ENCODE measurements around the gene KRTAP3-1. TPM values are rescaled to one million over a fixed set of nuclear protein-coding genes. Genes with fewer than 3 reads are reported as not detected.
A peak's percentile ranks its signal among the peaks of the same experiment; 100 is the strongest.

The KRTAP3-1 gene
- total RNA-seq, 1 experiment from 2014 or later, result not detected

DNA sequence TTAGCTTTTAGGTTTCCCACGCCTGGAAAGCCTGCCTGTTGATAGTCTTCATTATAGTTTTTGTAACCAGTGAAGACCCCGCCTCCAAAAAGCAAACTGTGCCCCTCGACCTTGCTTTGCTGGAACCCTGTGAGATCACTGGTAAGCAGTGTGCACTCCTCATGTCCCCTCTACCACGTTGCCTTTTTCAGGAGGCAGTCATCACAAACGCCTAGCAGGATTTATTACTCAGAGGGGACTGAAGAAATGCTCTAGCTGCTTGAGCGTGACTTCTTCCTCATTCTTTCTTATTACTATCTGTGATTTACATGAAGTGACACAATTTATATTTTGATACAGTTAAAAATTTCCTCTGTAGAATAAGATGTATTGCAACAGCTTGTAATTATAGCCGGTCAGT lies 6.5 kb upstream of the KRTAP3-1 start (continued):
- TF ChIP-seq EZH2 (IDR thresholded peaks at IDR 0.05) (no peak), ZNF274 (IDR thresholded peaks at IDR 0.05; ENCODE audit: low read depth, low read length) (no peak)

GRCh38 chr17:41013606-41014005 lies 4.7 kb upstream of the KRTAP3-1 start:
- Histone ChIP-seq H3K4me3 (replicated peaks in 1 of 2; ENCODE audit: low read depth in 1 of 2, low read length in 2 of 2) (no peak overlapping the region), H3K9ac (ENCODE audit: low read length) (no peak overlapping the region), H3K4me2 (ENCODE audit: low read length) (no peak overlapping the region), H3K27ac (ENCODE audit: low read depth, low read length) (no peak overlapping the region), H4K20me1 (ENCODE audit: insufficient read depth) (no peaks in the 10 kb centered on the region), H2AFZ (ENCODE audit: low read depth, low read length, poor library complexity, severe bottlenecking) (peak overlapping the region; percentile 17), H3K36me3 (ENCODE audit: control insufficient read depth in 1 of 2, insufficient read depth in 2 of 2, low read length in 2 of 2) (no peaks in the 10 kb centered on the region), H3K9me3 (ENCODE audit: control insufficient read depth in 1 of 2, insufficient read depth in 1 of 2, low read depth in 1 of 2, low read length in 2 of 2) (no peaks in the 10 kb centered on the region), H3K9me2 (ENCODE audit: insufficient read depth) (no peaks in the 10 kb centered on the region), H3K79me2 (ENCODE audit: insufficient read depth, low read length) (no peaks in the 10 kb centered on the region), H3K27me3 (ENCODE audit: insufficient read depth, low read length) (no peaks in the 10 kb centered on the region), H3K4me1 (ENCODE audit: control insufficient read depth in 1 of 2, insufficient read depth in 2 of 2, low read length in 2 of 2) (peaks cover 0 to 6% of the 10 kb centered on the region in 2 experiments; a peak in 1 of 4 replicates)
- ChIA-PET RAD21 (ENCODE audit: low non-redundant PET in 1 of 2, low total read pairs in 2 of 2, uncharacterized antibody in 2 of 2, unreplicated experiment in 2 of 2) (no interaction called here), CTCF (no interaction called here), POLR2A (no interaction called here)
- no peak for DNase-seq (ENCODE audit: low read depth, low spot score)
- TF ChIP-seq CEBPB (IDR thresholded peaks at IDR 0.05; ENCODE audit: low read depth) (0 out of 2 replicates have a peak, but pooled peaks have one; percentile 25), CTCF (IDR thresholded peaks at IDR 0.05 in 2 of 3, conservative IDR thresholded peaks at IDR 0.05 in 1 of 3; ENCODE audit: borderline replicate concordance in 1 of 3, insufficient read depth in 1 of 3, low read depth in 2 of 3, low read length in 2 of 3) (no peak)
- intact Hi-C loops (cut with micrococcal nuclease), result no loop called here
- no peak for ATAC-seq
- no TSS peak for BruUV-seq (replicated peaks)

- no peak overlapping the region for H3K9ac ChIP-seq (ENCODE audit: low read length)
- no peak for DNase-seq (ENCODE audit: low read depth, low spot score)
- H4K20me1 ChIP-seq (ENCODE audit: insufficient read depth), result no peaks in the 10 kb centered on the region
- no peak overlapping the region for H3K4me3 ChIP-seq (replicated peaks in 1 of 2; ENCODE audit: low read depth in 1 of 2, low read length in 2 of 2)
- no peak overlapping the region for H3K27ac ChIP-seq (ENCODE audit: low read depth, low read length)
- H3K4me1 ChIP-seq (ENCODE audit: control insufficient read depth in 1 of 2, insufficient read depth in 2 of 2, low read length in 2 of 2), result peaks cover 0 to 6% of the 10 kb centered on the region in 2 experiments; a peak in 1 of 4 replicates
- no peak overlapping the region for H3K4me2 ChIP-seq (ENCODE audit: low read length)
- no peaks in the 10 kb centered on the region for H3K9me2 ChIP-seq (ENCODE audit: insufficient read depth)
- no peak for ATAC-seq
- H3K79me2 ChIP-seq (ENCODE audit: insufficient read depth, low read length), result no peaks in the 10 kb centered on the region
- CTCF ChIA-PET, result no interaction called here
- H2AFZ ChIP-seq (ENCODE audit: low read depth, low read length, poor library complexity, severe bottlenecking), result peak overlapping the region; percentile 17
- no peaks in the 10 kb centered on the region for H3K36me3 ChIP-seq (ENCODE audit: control insufficient read depth in 1 of 2, insufficient read depth in 2 of 2, low read length in 2 of 2)
- no peaks in the 10 kb centered on the region for H3K9me3 ChIP-seq (ENCODE audit: control insufficient read depth in 1 of 2, insufficient read depth in 1 of 2, low read depth in 1 of 2, low read length in 2 of 2)
- POLR2A ChIA-PET, result no interaction called here
- intact Hi-C loops (cut with micrococcal nuclease), result no loop called here
- no TSS peak for BruUV-seq (replicated peaks)
- RAD21 ChIA-PET (ENCODE audit: low non-redundant PET in 1 of 2, low total read pairs in 2 of 2, uncharacterized antibody in 2 of 2, unreplicated experiment in 2 of 2), result no interaction called here
- H3K27me3 ChIP-seq (ENCODE audit: insufficient read depth, low read length), result no peaks in the 10 kb centered on the region
- no peak for TF ChIP-seq SP1 (IDR thresholded peaks at IDR 0.05; ENCODE audit: low read depth)
- TF ChIP-seq, protein P1, sequence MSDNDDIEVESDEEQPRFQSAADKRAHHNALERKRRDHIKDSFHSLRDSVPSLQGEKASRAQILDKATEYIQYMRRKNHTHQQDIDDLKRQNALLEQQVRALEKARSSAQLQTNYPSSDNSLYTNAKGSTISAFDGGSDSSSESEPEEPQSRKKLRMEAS (IDR thresholded peaks at IDR 0.05), result no peak
- no peak for TF ChIP-seq EZH2phosphoT487 (IDR thresholded peaks at IDR 0.05; ENCODE audit: borderline replicate concordance)
- TF ChIP-seq RAD21 (IDR thresholded peaks at IDR 0.05; ENCODE audit: low read depth), result no peak
- TF ChIP-seq FOSL1 (IDR thresholded peaks at IDR 0.05; ENCODE audit: low read depth), result no peak
- TF ChIP-seq CEBPB (IDR thresholded peaks at IDR 0.05; ENCODE audit: low read depth), result no peak
Measured at GRCh38 chr17:41013181-41013580, 4.3 kb upstream of the KRTAP3-1 start.
